ENCODE data around the gene EPM2AIP1. TPM values are rescaled to one million over a fixed set of nuclear protein-coding genes. Genes with fewer than 3 reads are reported as not detected.

The EPM2AIP1 gene
- total RNA-seq, 1 experiment from 2014 or later, result 7.3 TPM

DNA sequence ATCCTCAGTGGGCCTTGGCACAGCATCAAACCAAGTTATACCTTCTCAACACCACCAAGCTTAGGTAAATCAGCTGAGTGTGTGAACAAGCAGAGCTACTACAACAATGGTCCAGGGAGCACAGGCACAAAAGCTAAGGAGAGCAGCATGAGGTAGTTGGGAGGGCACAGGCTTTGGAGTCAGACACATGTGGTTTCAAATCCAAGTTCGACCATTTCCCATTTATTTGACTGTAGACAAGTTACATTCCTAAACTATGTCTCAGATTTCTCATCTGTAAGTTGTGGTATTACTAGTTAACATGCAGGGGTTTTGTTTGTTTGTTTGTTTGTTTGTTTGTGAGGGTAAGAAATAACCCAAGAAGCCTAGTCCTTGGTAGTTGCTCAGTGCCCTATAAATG lies 47.3 kb upstream of the EPM2AIP1 start:
- no peak for ATAC-seq
- ChIA-PET CTCF (no interaction called here), POLR2A (no interaction called here)
- H3K36me3 ChIP-seq (ENCODE audit: control insufficient read depth, insufficient read depth, low read length), result peaks cover 3% of the 10 kb centered on the region
- in situ Hi-C loops (cut with HindIII; ENCODE audit: low pct_unique_long_range_greater_than_20kb, low sequenced_read_pairs), result no loop called here
- H3K27me3 ChIP-seq (ENCODE audit: control insufficient read depth, insufficient read depth, low read length), result no peaks in the 10 kb centered on the region
- no peak for TF ChIP-seq POLR2AphosphoS5 (IDR thresholded peaks at IDR 0.05; ENCODE audit: low read depth, low read length)
- TF ChIP-seq, protein P1, sequence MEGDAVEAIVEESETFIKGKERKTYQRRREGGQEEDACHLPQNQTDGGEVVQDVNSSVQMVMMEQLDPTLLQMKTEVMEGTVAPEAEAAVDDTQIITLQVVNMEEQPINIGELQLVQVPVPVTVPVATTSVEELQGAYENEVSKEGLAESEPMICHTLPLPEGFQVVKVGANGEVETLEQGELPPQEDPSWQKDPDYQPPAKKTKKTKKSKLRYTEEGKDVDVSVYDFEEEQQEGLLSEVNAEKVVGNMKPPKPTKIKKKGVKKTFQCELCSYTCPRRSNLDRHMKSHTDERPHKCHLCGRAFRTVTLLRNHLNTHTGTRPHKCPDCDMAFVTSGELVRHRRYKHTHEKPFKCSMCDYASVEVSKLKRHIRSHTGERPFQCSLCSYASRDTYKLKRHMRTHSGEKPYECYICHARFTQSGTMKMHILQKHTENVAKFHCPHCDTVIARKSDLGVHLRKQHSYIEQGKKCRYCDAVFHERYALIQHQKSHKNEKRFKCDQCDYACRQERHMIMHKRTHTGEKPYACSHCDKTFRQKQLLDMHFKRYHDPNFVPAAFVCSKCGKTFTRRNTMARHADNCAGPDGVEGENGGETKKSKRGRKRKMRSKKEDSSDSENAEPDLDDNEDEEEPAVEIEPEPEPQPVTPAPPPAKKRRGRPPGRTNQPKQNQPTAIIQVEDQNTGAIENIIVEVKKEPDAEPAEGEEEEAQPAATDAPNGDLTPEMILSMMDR (IDR thresholded peaks at IDR 0.05), result no peak
- TF ChIP-seq SIN3A (IDR thresholded peaks at IDR 0.05; ENCODE audit: borderline replicate concordance, insufficient read depth, low read depth, low read length), result no peak
- TF ChIP-seq TCF7L2 (IDR thresholded peaks at IDR 0.05; ENCODE audit: low read depth, low read length), result no peak
- TF ChIP-seq, protein P2, sequence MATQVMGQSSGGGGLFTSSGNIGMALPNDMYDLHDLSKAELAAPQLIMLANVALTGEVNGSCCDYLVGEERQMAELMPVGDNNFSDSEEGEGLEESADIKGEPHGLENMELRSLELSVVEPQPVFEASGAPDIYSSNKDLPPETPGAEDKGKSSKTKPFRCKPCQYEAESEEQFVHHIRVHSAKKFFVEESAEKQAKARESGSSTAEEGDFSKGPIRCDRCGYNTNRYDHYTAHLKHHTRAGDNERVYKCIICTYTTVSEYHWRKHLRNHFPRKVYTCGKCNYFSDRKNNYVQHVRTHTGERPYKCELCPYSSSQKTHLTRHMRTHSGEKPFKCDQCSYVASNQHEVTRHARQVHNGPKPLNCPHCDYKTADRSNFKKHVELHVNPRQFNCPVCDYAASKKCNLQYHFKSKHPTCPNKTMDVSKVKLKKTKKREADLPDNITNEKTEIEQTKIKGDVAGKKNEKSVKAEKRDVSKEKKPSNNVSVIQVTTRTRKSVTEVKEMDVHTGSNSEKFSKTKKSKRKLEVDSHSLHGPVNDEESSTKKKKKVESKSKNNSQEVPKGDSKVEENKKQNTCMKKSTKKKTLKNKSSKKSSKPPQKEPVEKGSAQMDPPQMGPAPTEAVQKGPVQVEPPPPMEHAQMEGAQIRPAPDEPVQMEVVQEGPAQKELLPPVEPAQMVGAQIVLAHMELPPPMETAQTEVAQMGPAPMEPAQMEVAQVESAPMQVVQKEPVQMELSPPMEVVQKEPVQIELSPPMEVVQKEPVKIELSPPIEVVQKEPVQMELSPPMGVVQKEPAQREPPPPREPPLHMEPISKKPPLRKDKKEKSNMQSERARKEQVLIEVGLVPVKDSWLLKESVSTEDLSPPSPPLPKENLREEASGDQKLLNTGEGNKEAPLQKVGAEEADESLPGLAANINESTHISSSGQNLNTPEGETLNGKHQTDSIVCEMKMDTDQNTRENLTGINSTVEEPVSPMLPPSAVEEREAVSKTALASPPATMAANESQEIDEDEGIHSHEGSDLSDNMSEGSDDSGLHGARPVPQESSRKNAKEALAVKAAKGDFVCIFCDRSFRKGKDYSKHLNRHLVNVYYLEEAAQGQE (IDR thresholded peaks at IDR 0.05; ENCODE audit: insufficient read depth in 1 of 2, low read depth in 2 of 2, low read length in 1 of 2), result no peak
- H3K9me3 ChIP-seq (ENCODE audit: control insufficient read depth, insufficient read depth, low read depth, low read length), result no peaks in the 10 kb centered on the region
- intact Hi-C loops (cut with micrococcal nuclease; ENCODE audit: unreplicated experiment), result no loop called here
- DNase-seq (ENCODE audit: low read depth, low spot score), result no peak
- H3K27ac ChIP-seq (ENCODE audit: low read length), result no peak overlapping the region
- BruUV-seq (replicated peaks), result no TSS peak
- no peaks in the 10 kb centered on the region for H3K4me1 ChIP-seq (ENCODE audit: control insufficient read depth, insufficient read depth, low read length)
- no peak overlapping the region for H3K4me3 ChIP-seq (ENCODE audit: low read depth in 2 of 2, low read length in 2 of 2)

DNA sequence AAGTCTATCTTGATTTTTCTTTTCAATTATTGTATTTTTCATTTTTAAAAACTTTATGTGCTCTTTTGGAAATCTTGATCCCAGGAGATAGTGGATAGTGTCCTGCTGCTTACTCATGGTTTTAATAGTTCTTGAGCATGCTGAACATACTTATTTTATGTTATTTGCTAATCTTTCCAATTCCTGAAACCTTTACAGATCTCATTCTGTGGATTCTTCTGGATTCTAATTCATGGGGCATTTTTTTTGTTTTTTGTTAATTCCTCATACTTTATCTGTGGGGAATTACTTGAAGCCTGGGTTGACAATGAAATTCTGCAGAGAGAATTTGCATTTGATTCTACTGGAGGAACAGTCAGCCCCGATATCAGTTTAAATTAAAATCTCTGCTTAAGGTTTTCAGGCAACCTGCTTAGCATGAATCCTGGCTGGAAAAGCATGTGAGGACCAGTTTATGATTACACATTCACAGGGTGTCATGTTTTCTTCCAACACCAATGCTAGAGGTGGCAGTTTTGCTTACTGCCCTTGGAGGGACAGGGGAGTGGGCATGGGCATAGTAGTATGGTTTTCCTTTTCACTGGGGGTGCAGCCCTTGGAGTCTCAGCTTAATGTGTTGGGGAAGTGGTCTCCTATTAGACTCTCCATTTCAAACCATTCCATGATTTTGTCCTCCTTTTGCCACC lies 46.4 kb upstream of the EPM2AIP1 start:
- DNase-seq (ENCODE audit: low read depth, low spot score), result no peak
- intact Hi-C loops (cut with micrococcal nuclease; ENCODE audit: unreplicated experiment), result no loop called here
- TF ChIP-seq POLR2AphosphoS5 (IDR thresholded peaks at IDR 0.05; ENCODE audit: low read depth, low read length) (no peak), SIN3A (IDR thresholded peaks at IDR 0.05; ENCODE audit: borderline replicate concordance, insufficient read depth, low read depth, low read length) (no peak), TCF7L2 (IDR thresholded peaks at IDR 0.05; ENCODE audit: low read depth, low read length) (no peak)
- TF ChIP-seq, protein P1 (IDR thresholded peaks at IDR 0.05), result no peak
- TF ChIP-seq, protein P2 (IDR thresholded peaks at IDR 0.05; ENCODE audit: insufficient read depth in 1 of 2, low read depth in 2 of 2, low read length in 1 of 2), result no peak
- Histone ChIP-seq H3K36me3 (ENCODE audit: control insufficient read depth, insufficient read depth, low read length) (peaks cover 3% of the 10 kb centered on the region), H3K4me1 (ENCODE audit: control insufficient read depth, insufficient read depth, low read length) (no peaks in the 10 kb centered on the region), H3K4me3 (ENCODE audit: low read depth in 2 of 2, low read length in 2 of 2) (no peak overlapping the region), H3K27me3 (ENCODE audit: control insufficient read depth, insufficient read depth, low read length) (no peaks in the 10 kb centered on the region), H3K9me3 (ENCODE audit: control insufficient read depth, insufficient read depth, low read depth, low read length) (no peaks in the 10 kb centered on the region), H3K27ac (ENCODE audit: low read length) (no peak overlapping the region)
- ChIA-PET CTCF (no interaction called here), POLR2A (no interaction called here)
- ATAC-seq, result no peak
- in situ Hi-C loops (cut with HindIII; ENCODE audit: low pct_unique_long_range_greater_than_20kb, low sequenced_read_pairs), result no loop called here
- no TSS peak for BruUV-seq (replicated peaks)

Measured in Panc1 (cell line).